ENCODE measurements around the gene SMC6. TPM values are rescaled to one million over a fixed set of nuclear protein-coding genes. Genes with fewer than 3 reads are reported as not detected.

The SMC6 gene
- total RNA-seq, 1 donor from 2014 or later, result 26.8 TPM

DNA sequence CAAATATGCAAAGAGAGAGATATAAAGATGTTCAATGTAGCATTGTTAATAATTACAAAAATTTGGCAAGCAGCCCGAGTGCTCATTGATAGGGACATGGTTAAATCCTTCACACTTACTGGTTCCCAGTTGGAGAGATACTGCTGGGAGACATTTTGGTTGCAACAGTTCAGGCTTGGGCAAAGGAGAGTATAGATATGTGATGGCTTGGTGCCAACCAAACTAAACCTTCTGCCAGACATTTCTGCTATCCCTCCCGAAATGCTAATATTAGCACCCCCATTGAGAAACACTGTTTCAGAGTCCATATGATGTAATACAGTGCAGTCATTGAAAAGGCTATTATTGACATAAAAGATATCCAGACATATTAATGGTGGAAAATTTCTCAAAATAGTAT is 11.8 kb upstream of the SMC6 start:
- Mint-ChIP-seq H3K4me3 (ENCODE audit: low read depth) (no peak overlapping the region), H3K27ac (no peak overlapping the region)

DNA sequence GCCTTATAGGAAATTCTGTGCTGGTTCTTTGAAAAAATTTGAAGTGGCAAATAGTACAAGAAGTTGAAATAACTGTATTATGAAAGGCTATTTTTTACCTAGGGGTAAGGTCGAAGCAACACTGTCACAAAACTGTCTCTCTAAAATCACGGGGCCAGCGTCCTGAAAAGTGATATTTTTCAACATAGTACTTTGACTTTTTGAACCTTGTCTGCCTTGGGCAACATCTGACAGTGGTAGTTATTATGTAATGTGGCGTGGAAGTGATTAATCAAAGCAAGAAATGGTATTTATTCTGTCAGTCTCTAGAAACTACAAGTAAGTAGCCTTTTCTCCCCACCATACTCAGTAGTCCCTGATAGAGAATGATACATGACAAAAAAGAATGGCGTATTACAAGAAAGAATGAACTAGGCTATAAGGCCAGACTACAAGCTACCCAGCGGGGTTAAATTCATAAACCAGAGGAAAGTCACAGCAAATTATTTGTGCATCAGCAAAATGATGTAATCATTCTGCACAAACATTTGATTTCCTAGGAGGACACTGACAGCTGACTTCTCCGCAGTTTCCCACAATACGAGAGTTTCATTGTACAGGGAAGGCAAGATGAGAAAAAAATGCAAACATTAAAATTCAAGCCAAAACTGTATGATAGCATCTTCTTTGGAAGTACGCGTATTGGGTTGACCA is 10.2 kb upstream of the SMC6 start:
- TF ChIP-seq, protein P1, sequence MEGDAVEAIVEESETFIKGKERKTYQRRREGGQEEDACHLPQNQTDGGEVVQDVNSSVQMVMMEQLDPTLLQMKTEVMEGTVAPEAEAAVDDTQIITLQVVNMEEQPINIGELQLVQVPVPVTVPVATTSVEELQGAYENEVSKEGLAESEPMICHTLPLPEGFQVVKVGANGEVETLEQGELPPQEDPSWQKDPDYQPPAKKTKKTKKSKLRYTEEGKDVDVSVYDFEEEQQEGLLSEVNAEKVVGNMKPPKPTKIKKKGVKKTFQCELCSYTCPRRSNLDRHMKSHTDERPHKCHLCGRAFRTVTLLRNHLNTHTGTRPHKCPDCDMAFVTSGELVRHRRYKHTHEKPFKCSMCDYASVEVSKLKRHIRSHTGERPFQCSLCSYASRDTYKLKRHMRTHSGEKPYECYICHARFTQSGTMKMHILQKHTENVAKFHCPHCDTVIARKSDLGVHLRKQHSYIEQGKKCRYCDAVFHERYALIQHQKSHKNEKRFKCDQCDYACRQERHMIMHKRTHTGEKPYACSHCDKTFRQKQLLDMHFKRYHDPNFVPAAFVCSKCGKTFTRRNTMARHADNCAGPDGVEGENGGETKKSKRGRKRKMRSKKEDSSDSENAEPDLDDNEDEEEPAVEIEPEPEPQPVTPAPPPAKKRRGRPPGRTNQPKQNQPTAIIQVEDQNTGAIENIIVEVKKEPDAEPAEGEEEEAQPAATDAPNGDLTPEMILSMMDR (IDR thresholded peaks at IDR 0.05; ENCODE audit: unreplicated experiment), result no peak
- H3K27ac Mint-ChIP-seq, result no peak overlapping the region
- H3K4me3 Mint-ChIP-seq (ENCODE audit: low read depth), result no peak overlapping the region
- no peak for DNase-seq (ENCODE audit: low spot score, unreplicated experiment)
- H3K27me3 Mint-ChIP-seq, result no peaks in the 10 kb centered on the region
- H3K4me1 Mint-ChIP-seq (ENCODE audit: low read depth), result no peaks in the 10 kb centered on the region
- peaks cover 1% of the 10 kb centered on the region for H3K36me3 Mint-ChIP-seq (ENCODE audit: insufficient read depth)
- no peaks in the 10 kb centered on the region for H3K9me3 Mint-ChIP-seq (ENCODE audit: low read depth)

More for the DNA sequence above, 11.8 kb upstream of the SMC6 start:
- H3K9me3 Mint-ChIP-seq (ENCODE audit: low read depth), result no peaks in the 10 kb centered on the region
- no peaks in the 10 kb centered on the region for H3K4me1 Mint-ChIP-seq (ENCODE audit: low read depth)
- DNase-seq (ENCODE audit: low spot score, unreplicated experiment), result no peak
- no peaks in the 10 kb centered on the region for H3K27me3 Mint-ChIP-seq
- no peaks in the 10 kb centered on the region for H3K36me3 Mint-ChIP-seq (ENCODE audit: insufficient read depth)
- TF ChIP-seq, protein P1 (IDR thresholded peaks at IDR 0.05; ENCODE audit: unreplicated experiment), result no peak

DNA sequence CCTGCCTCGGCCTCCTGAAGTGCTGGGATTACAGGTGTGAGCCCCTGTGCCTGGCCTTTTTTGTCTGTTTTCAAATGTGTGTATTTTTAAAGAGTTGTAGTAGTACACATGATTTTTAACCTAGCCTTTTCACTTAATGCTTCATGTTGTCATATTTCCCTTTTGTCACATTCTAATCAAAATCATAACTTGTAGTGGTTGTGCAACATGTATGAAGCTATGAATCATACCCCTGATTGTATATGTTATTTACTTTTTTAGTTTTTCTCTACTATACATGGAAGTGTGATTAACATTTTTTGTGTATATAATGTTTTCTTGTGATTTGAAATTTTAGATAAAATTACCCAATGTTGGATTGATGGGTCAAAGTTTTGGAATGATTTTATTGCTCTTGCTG is 8.8 kb upstream of the SMC6 start:
- TF ChIP-seq, protein P1 (IDR thresholded peaks at IDR 0.05; ENCODE audit: unreplicated experiment), result no peak
- H3K27ac Mint-ChIP-seq, result no peak overlapping the region
- no peaks in the 10 kb centered on the region for H3K27me3 Mint-ChIP-seq
- no peak for DNase-seq (ENCODE audit: low spot score, unreplicated experiment)
- no peaks in the 10 kb centered on the region for H3K4me1 Mint-ChIP-seq (ENCODE audit: low read depth)
- no peaks in the 10 kb centered on the region for H3K9me3 Mint-ChIP-seq (ENCODE audit: low read depth)
- H3K4me3 Mint-ChIP-seq (ENCODE audit: low read depth), result no peak overlapping the region
- peaks cover 1% of the 10 kb centered on the region for H3K36me3 Mint-ChIP-seq (ENCODE audit: insufficient read depth)

DNA sequence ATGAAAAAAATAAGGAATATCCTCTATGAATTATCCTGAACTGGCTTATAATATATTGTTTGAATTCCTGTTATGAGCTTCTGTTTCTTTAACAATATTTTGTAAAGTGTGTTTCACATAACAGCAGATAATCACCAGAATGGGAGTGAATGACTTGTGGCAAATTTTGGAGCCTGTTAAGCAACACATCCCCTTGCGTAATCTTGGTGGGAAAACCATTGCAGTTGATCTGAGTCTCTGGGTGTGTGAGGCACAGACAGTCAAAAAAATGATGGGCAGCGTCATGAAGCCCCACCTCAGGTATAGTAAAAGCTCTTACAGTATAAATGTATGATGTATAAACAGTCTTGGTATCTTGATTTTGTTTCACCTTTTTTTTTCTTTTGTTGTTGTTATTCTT is 6.2 kb upstream of the SMC6 start:
- H3K27ac Mint-ChIP-seq, result no peak overlapping the region

DNA sequence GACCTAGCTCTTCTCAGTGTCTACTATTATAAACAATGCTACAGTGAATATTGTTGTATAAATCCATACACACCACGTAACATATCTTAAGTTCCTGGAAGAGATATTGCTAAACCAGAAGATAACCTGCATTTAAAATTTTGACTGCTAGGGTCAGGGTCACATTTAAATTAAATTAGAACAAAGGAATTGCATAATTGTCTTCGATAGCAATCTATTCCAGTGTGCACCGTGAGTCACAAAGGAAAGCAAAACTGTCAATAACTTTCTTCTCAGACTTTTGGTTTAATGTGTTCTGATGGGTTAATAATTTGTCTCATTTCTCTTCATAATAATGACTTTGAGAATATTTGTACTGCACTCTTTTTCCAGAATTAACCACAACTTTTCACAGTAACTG is 4.5 kb upstream of the SMC6 start:
- no peak overlapping the region for H3K4me3 Mint-ChIP-seq (ENCODE audit: low read depth)
- TF ChIP-seq, protein P1 (IDR thresholded peaks at IDR 0.05; ENCODE audit: unreplicated experiment), result no peak
- peaks cover 1% of the 10 kb centered on the region for H3K36me3 Mint-ChIP-seq (ENCODE audit: insufficient read depth)
- no peak overlapping the region for H3K27ac Mint-ChIP-seq
- no peaks in the 10 kb centered on the region for H3K9me3 Mint-ChIP-seq (ENCODE audit: low read depth)
- H3K27me3 Mint-ChIP-seq, result no peaks in the 10 kb centered on the region
- H3K4me1 Mint-ChIP-seq (ENCODE audit: low read depth), result peaks cover 9% of the 10 kb centered on the region
- no peak for DNase-seq (ENCODE audit: low spot score, unreplicated experiment)

More for the DNA sequence above, 6.2 kb upstream of the SMC6 start:
- DNase-seq (ENCODE audit: low spot score, unreplicated experiment), result no peak
- H3K4me1 Mint-ChIP-seq (ENCODE audit: low read depth), result peaks cover 6% of the 10 kb centered on the region
- H3K27me3 Mint-ChIP-seq, result no peaks in the 10 kb centered on the region
- H3K36me3 Mint-ChIP-seq (ENCODE audit: insufficient read depth), result peaks cover 1% of the 10 kb centered on the region
- TF ChIP-seq, protein P1 (IDR thresholded peaks at IDR 0.05; ENCODE audit: unreplicated experiment), result no peak
- H3K9me3 Mint-ChIP-seq (ENCODE audit: low read depth), result no peaks in the 10 kb centered on the region
- H3K4me3 Mint-ChIP-seq (ENCODE audit: low read depth), result no peak overlapping the region

Measured in progenitor cell of endocrine pancreas (in vitro differentiated cells).